Neuronal stem cell (in vitro differentiated cells): ENCODE measurements around the gene KRT3.

ENCODE experiments used
- DNase-seq: peaks from one replicate; pipeline ENCODE4 v3.0.0-alpha.2; 2013; ENCODE audit warnings: low spot score
- H2AFZ ChIP-seq: one replicate; pipeline ENCODE4 v1.6.1; 2013; ENCODE audit warnings: mild to moderate bottlenecking, low read length, inconsistent platforms
- H2AK5ac ChIP-seq: 2 replicates; pipeline ENCODE4 v1.6.1; 2013; ENCODE audit warnings: low read depth, mild to moderate bottlenecking, inconsistent platforms, low read length, moderate library complexity, mixed read lengths
- H2BK120ac ChIP-seq: 2 replicates; pipeline ENCODE4 v1.6.1; 2013; ENCODE audit warnings: low read depth, mild to moderate bottlenecking, inconsistent platforms, low read length, moderate library complexity, mixed read lengths
- H2BK12ac ChIP-seq: one replicate; pipeline ENCODE4 v1.6.1; 2013; ENCODE audit warnings: low read length, inconsistent platforms
- H2BK15ac ChIP-seq: 2 replicates; pipeline ENCODE4 v1.6.1; 2013; ENCODE audit warnings: mild to moderate bottlenecking, low read length, inconsistent platforms, mixed read lengths
- H2BK5ac ChIP-seq: one replicate; pipeline ENCODE4 v1.6.1; 2013; ENCODE audit warnings: inconsistent platforms, mild to moderate bottlenecking, low read length, moderate library complexity
- H3K14ac ChIP-seq: one replicate; pipeline ENCODE4 v1.6.1; 2013; ENCODE audit warnings: low read length, inconsistent platforms
- H3K18ac ChIP-seq: 2 replicates; pipeline ENCODE4 v1.6.1; 2013; ENCODE audit warnings: low read length, inconsistent platforms
- H3K23ac ChIP-seq: 2 replicates; pipeline ENCODE4 v1.6.1; 2013; ENCODE audit warnings: low read depth, mild to moderate bottlenecking, mixed read lengths, low read length, inconsistent platforms; ENCODE audit not compliant: poor library complexity
- H3K27ac ChIP-seq: replicated peaks from 3 replicates; pipeline ENCODE4 v1.5.1; 2013; ENCODE audit warnings: low read length, inconsistent platforms
- H3K27me3 ChIP-seq, 3 experiments: 2 replicates each; pipeline ENCODE4 v1.6.1; 2013; ENCODE audit warnings: low read length in 3 of 3, mild to moderate bottlenecking in 2 of 3, inconsistent platforms in 1 of 3, low read depth in 1 of 3, mixed read lengths in 1 of 3, moderate library complexity in 1 of 3; ENCODE audit not compliant: control insufficient read depth in 3 of 3, insufficient read depth in 3 of 3
- H3K36me3 ChIP-seq, 2 donors: replicated peaks in 1 of 2; 2 replicates each; pipeline ENCODE4 v1.6.1; 2013; ENCODE audit warnings: low read length in 2 of 2; ENCODE audit not compliant: control insufficient read depth in 2 of 2, insufficient read depth in 2 of 2
- H3K4ac ChIP-seq: 2 replicates; pipeline ENCODE4 v1.6.1; 2013; ENCODE audit warnings: inconsistent platforms, mild to moderate bottlenecking, low read length, moderate library complexity
- H3K4me1 ChIP-seq, 2 donors: 1 replicate in 1 of 2; 2 replicates in 1 of 2; pipeline ENCODE4 v1.6.1; 2013; ENCODE audit warnings: low read length in 2 of 2, low read depth in 1 of 2; ENCODE audit not compliant: control insufficient read depth in 2 of 2, insufficient read depth in 1 of 2
- H3K4me2 ChIP-seq: one replicate; pipeline ENCODE4 v1.6.1; 2013; ENCODE audit warnings: mild to moderate bottlenecking, low read length, inconsistent platforms; ENCODE audit not compliant: insufficient read depth, poor library complexity, severe bottlenecking
- H3K4me3 ChIP-seq, 2 donors: 2 replicates each; pipeline ENCODE4 v1.5.1; 2013; ENCODE audit warnings: low read length in 2 of 2, mild to moderate bottlenecking in 2 of 2, inconsistent platforms in 1 of 2, moderate library complexity in 1 of 2
- H3K79me1 ChIP-seq: one replicate; pipeline ENCODE4 v1.6.1; 2013; ENCODE audit warnings: low read depth, mild to moderate bottlenecking, inconsistent platforms, low read length, moderate library complexity
- H3K9ac ChIP-seq: one replicate; pipeline ENCODE4 v1.6.1; 2013; ENCODE audit warnings: mild to moderate bottlenecking, low read depth, low read length, inconsistent platforms; ENCODE audit not compliant: poor library complexity
- H3K9me3 ChIP-seq, 2 donors: replicated peaks in 1 of 2; 2 replicates each; pipeline versions ENCODE3 to v1.6.1; 2013; ENCODE audit warnings: low read length in 2 of 2, mild to moderate bottlenecking in 2 of 2, inconsistent platforms in 1 of 2, low read depth in 1 of 2, mixed read lengths in 1 of 2, moderate library complexity in 1 of 2; ENCODE audit not compliant: control insufficient read depth in 2 of 2, insufficient read depth in 1 of 2
- H4K8ac ChIP-seq: one replicate; pipeline ENCODE4 v1.6.1; 2013; ENCODE audit warnings: low read depth, mild to moderate bottlenecking, inconsistent platforms, low read length, moderate library complexity
- H4K91ac ChIP-seq: one replicate; pipeline ENCODE4 v1.6.1; 2013; ENCODE audit warnings: low read length, low read depth, mild to moderate bottlenecking, inconsistent platforms; ENCODE audit not compliant: poor library complexity
- WGBS, 2 donors: extraction: QIAGEN DNeasy Blood & Tissue Kit; methylation state at CpG; one replicate each; pipeline ENCODE4 v1.1.7; 2013; ENCODE audit warnings: missing lambda C conversion rate in 2 of 2, mixed read lengths in 1 of 2; ENCODE audit not compliant: insufficient read length in 2 of 2, insufficient replicate concordance in 1 of 2; ENCODE audit errors: extremely low coverage in 2 of 2; 5-methylcytosine and 5-hydroxymethylcytosine counted together

KRT3 gene

DNA sequence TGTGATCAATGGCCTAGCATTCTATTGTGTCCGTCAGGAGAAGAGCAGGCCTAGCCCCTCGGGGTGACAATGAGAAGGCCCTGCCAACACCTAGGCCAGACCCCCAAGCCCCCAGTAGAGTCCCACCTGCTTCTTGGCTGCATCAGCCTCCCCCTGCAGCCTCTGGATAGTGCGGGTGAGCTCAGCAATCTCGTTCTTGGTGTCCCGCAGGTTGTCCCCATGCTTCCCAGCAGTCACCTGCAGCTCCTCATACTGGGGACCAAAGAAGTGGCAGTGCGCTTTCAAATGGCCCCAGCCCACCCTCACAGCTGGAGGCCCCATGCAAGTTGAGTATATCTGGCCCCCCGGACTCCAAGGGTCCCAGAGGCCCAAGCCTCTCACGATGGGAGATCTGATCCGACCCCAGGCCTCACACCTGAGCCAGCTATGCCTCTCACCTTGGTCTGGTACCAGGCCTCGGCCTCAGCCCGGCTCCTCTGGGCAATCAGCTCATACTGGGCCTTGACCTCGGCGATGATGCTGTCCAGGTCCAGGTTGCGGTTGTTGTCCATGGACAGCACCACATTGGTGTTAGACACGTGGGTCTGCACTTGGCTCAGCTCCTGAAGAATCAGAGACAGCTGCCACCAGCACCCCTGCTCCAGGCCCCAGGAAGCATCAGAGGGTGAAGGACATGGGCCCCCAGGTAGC is 28.0 kb upstream of the KRT3 start:
- no peaks in the 10 kb centered on the region for H3K9me3 ChIP-seq
- no peak overlapping the region for H3K14ac ChIP-seq
- H2BK5ac ChIP-seq, result peak overlapping the region; percentile 13
- H3K4me2 ChIP-seq, result no peak overlapping the region
- WGBS, 2 donors, result no CpG with 5 or more reads among the region's 15 CpGs
- H2AFZ ChIP-seq, result no peak overlapping the region
- no peak overlapping the region for H4K91ac ChIP-seq
- H3K79me1 ChIP-seq, result no peaks in the 10 kb centered on the region
- H3K9ac ChIP-seq, result no peak overlapping the region
- no peak overlapping the region for H2BK120ac ChIP-seq
- H3K36me3 ChIP-seq, result no peaks in the 10 kb centered on the region
- H3K18ac ChIP-seq, result no peak overlapping the region
- H2BK15ac ChIP-seq, result no peak overlapping the region
- H3K27ac ChIP-seq, result no peak overlapping the region
- H3K4ac ChIP-seq, result no peak overlapping the region
- H2BK12ac ChIP-seq, result no peak overlapping the region
- peaks cover 0 to 28% of the 10 kb centered on the region in 2 donors for H3K4me1 ChIP-seq
- H3K4me3 ChIP-seq, result peak overlapping the region in 1 of 2 donors; percentile 17
- no peak overlapping the region for H3K23ac ChIP-seq
- H4K8ac ChIP-seq, result no peak overlapping the region
- no peak for DNase-seq
- peaks cover 0 to 10% (median 0%) of the 10 kb centered on the region in 3 experiments for H3K27me3 ChIP-seq
- H2AK5ac ChIP-seq, result no peak overlapping the region

DNA sequence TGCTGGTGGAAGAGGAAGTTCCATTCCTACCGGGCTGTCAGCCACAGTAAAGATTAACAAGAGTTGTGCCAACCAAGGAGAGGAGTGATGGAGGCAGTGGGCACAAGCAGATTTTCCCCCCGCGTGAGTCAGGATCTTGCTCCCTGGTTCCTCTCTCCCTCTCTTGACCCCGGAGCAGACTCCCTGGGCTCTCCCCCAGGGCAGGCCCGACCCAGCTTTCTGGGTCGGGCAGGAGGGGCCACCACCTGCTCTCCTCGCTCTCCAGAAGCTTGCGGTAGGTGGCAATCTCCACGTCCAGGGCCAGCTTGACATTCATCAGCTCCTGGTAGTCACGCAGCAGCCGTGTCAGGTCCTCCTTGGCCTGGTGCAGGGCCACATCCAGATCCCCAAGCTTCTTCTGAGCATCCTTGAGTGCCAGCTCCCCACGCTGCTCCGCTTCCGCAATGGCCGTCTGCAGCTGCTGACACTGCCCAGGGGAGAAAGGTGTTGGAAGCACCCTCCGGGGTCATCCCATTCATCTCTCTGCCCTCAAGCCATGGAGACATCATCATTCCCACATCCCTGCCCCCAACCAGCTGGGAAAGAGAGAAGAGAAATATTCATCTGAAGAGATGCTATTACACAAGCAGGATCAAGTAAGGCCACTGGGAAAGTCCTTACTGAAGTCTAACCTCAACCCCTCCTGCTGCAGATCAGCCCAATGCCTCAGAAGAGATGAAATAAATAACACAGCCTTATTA is 27.0 kb upstream of the KRT3 start:
- H2BK15ac ChIP-seq, result no peak overlapping the region
- DNase-seq, result no peak
- H3K23ac ChIP-seq, result no peak overlapping the region
- no peak overlapping the region for H2BK5ac ChIP-seq
- peaks cover 0 to 34% of the 10 kb centered on the region in 2 donors for H3K4me1 ChIP-seq
- no peaks in the 10 kb centered on the region for H3K9me3 ChIP-seq
- H2BK120ac ChIP-seq, result no peak overlapping the region
- no CpG with 5 or more reads among the region's 16 CpGs for WGBS, 2 donors
- H3K79me1 ChIP-seq, result no peaks in the 10 kb centered on the region
- H2BK12ac ChIP-seq, result no peak overlapping the region
- H3K9ac ChIP-seq, result no peak overlapping the region
- no peak overlapping the region for H3K4me3 ChIP-seq
- H2AFZ ChIP-seq, result no peak overlapping the region
- H4K91ac ChIP-seq, result no peak overlapping the region
- H3K18ac ChIP-seq, result no peak overlapping the region
- H3K27ac ChIP-seq, result no peak overlapping the region
- no peak overlapping the region for H3K4ac ChIP-seq
- H3K4me2 ChIP-seq, result no peak overlapping the region
- no peak overlapping the region for H4K8ac ChIP-seq
- H3K36me3 ChIP-seq, result no peaks in the 10 kb centered on the region
- peaks cover 0 to 18% (median 0%) of the 10 kb centered on the region in 3 experiments for H3K27me3 ChIP-seq
- no peak overlapping the region for H3K14ac ChIP-seq
- H2AK5ac ChIP-seq, result peak overlapping the region; percentile 0

DNA sequence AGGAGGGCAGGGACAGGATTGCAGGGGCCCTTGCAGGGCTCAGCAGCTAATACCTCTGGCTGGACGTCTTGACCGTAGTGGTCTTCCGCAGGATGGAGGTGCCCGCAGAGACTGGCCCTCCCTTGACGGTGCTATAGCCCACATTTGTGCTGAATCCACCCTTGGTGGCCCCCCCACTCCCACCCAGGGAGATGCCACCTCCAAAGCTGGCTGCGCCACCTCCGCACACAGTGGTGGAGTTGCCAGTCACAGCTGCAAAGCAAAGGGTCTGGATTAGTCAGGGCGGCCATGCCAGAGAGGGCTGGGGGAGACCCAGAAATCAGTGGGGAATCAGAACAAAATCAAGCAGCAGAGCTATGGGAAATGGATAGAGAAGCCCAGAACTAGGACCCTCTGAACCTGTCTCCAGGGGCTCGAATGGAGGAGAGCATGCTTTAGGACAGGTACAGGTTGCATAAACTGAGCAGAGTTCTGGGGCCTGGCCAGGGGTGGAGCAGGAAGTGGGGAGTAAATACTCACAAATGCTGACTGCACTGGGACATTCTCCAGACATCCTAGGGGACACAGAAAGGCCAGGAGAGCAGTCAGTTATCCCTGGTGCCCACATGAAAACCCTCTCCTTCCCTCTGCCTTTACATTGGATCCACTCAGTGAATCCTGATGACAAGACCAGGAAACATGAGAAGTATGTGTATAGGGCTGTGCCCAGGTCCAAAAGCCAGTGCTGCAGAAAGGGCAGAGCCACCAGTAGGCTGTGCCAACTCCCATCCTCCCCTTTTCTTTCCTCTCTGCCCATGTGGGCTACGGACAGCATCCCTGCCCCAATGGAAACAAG is 26.1 kb upstream of the KRT3 start:
- Histone ChIP-seq H3K9ac (no peak overlapping the region), H3K36me3 (no peaks in the 10 kb centered on the region), H3K14ac (no peak overlapping the region), H2AK5ac (peak overlapping the region; percentile 64), H2BK120ac (no peak overlapping the region), H2BK15ac (no peak overlapping the region), H3K23ac (no peak overlapping the region), H2BK12ac (no peak overlapping the region), H3K9me3 (no peaks in the 10 kb centered on the region), H3K27ac (no peak overlapping the region), H3K4ac (no peak overlapping the region), H4K8ac (no peak overlapping the region), H2AFZ (no peak overlapping the region), H3K4me3 (no peak overlapping the region), H2BK5ac (no peak overlapping the region), H3K18ac (peak overlapping the region; percentile 61), H3K79me1 (no peaks in the 10 kb centered on the region), H3K4me2 (no peak overlapping the region), H3K27me3 (peaks cover 0 to 18% (median 0%) of the 10 kb centered on the region in 3 experiments), H3K4me1 (peaks cover 0 to 29% of the 10 kb centered on the region in 2 donors), H4K91ac (no peak overlapping the region)
- DNase-seq, result no peak
- no CpG with 5 or more reads among the region's 10 CpGs for WGBS, 2 donors
